DND-41 (cell line): ENCODE measurements around the gene FUT7.

ENCODE experiments used
- CTCF ChIP-seq: IDR thresholded peaks from 2 replicates; pipeline ENCODE4 v1.5.1; 2012; ENCODE audit warnings: borderline replicate concordance, low read length, moderate library complexity, mild to moderate bottlenecking; ENCODE audit not compliant: poor library complexity, severe bottlenecking; ENCODE audit errors: extremely low read depth
- EZH2 ChIP-seq: IDR thresholded peaks from 3 replicates; pipeline ENCODE4 v1.6.1; 2012; ENCODE audit warnings: borderline replicate concordance, low read depth, mild to moderate bottlenecking, moderate library complexity, low read length, inconsistent platforms; ENCODE audit not compliant: severe bottlenecking

- TF ChIP-seq CTCF (no peak), EZH2 (no peak)
Measured at GRCh38 chr9:136988872-136989271, 43.0 kb downstream of the FUT7 start.
